CD4-positive, alpha-beta T cell treated with Interleukin-6 for 4 hours (primary cell): Measurements from ENCODE around the gene LIPI.
"Not testable (repeated sequence)": the region's sequence is repeated elsewhere in the genome, so short reads cannot be mapped to it uniquely, and the experiment has no call there.

ENCODE experiments used
- DNase-seq: peaks from one replicate; pipeline ENCODE4 v3.0.0-alpha.2; 2020; ENCODE audit warnings: mixed read lengths

LIPI gene

GRCh38 chr21:14072761-14073535 lies 137.8 kb downstream of the LIPI start:
- DNase-seq = no peak

- no peak for DNase-seq
These were observed 138.6 kb downstream of the LIPI start for GRCh38 chr21:14071902-14072734.

- DNase-seq = no peak
These were observed 139.8 kb downstream of the LIPI start for GRCh38 chr21:14070968-14071367.

GRCh38 chr21:14070049-14070893 lies 140.5 kb downstream of the LIPI start:
- DNase-seq = no peak

- DNase-seq = no peak
These were observed 146.5 kb downstream of the LIPI start for GRCh38 chr21:14064296-14064645.

- not testable (repeated sequence) for DNase-seq
These were observed 147.0 kb downstream of the LIPI start for GRCh38 chr21:14063620-14064295.

- not testable (repeated sequence) for DNase-seq
These were observed 148.1 kb downstream of the LIPI start for GRCh38 chr21:14062684-14063083.

GRCh38 chr21:14061820-14062219 lies 148.9 kb downstream of the LIPI start:
- not testable (repeated sequence) for DNase-seq

GRCh38 chr21:14058995-14059627 lies 151.6 kb downstream of the LIPI start:
- DNase-seq = not testable (repeated sequence)
